Psoas muscle (tissue), 8 donors: ENCODE measurements around the gene LAMC1. TPM values are rescaled to one million over a fixed set of nuclear protein-coding genes. Genes with fewer than 3 reads are reported as not detected.

Source experiments
- ATAC-seq, 4 donors: fragments of 200-7000 bp; cut with Tn5 transposase; one replicate each; pipeline ENCODE4 v1.9.1; 2020; ENCODE audit warnings: moderate library complexity in 3 of 4, mild to moderate bottlenecking in 2 of 4
- DNase-seq, 2 donors: peaks; one replicate each; pipeline ENCODE4 v3.0.0-alpha.2; 2020
- H3K27ac ChIP-seq: fragments of 200-600 bp; one replicate; pipeline ENCODE4 v1.8.0; 2022
- H3K27me3 ChIP-seq, 3 donors: fragments of 200-600 bp in 1 of 3; one replicate each; pipeline versions ENCODE4 v1.6.1 to v1.8.0; 2013 to 2022; ENCODE audit warnings: low read length in 2 of 3, mild to moderate bottlenecking in 2 of 3, moderate library complexity in 1 of 3; ENCODE audit not compliant: insufficient read depth in 3 of 3
- H3K36me3 ChIP-seq, 2 donors: fragments of 200-600 bp in 1 of 2; one replicate each; pipeline versions ENCODE4 v1.6.1 to v1.8.0; 2013 to 2022; ENCODE audit warnings: low read depth in 1 of 2, mild to moderate bottlenecking in 1 of 2, moderate library complexity in 1 of 2; ENCODE audit not compliant: insufficient read depth in 1 of 2
- H3K4me1 ChIP-seq: fragments of 200-600 bp; one replicate; pipeline ENCODE4 v1.8.0; 2022
- H3K4me3 ChIP-seq: fragments of 200-600 bp; one replicate; pipeline ENCODE4 v1.8.0; 2022; ENCODE audit warnings: mild to moderate bottlenecking
- H3K9me3 ChIP-seq: fragments of 200-600 bp; one replicate; pipeline ENCODE4 v1.8.0; 2022
- WGBS, 3 donors: extraction: QIAGEN DNeasy Blood & Tissue Kit; methylation state at CpG; one replicate each; pipeline versions ENCODE4 v1.1.6 to v1.1.7; 2013; 5-methylcytosine and 5-hydroxymethylcytosine counted together
- intact Hi-C, 2 donors: fragments of 100-400 bp; cut with DNase I; formaldehyde crosslinking; loops; one replicate each; pipeline versions ENCODE4 v1.11.0 to v1.14.2; 2022
- polyA plus RNA-seq, 3 donors: library from polyadenylated mRNA; stranded (reverse); fragments of 200-250 nt; gene quantifications; one replicate each; pipeline ENCODE4 v1.2.3, GENCODE V29; 2013
- total RNA-seq, 4 donors: library from RNA; stranded (reverse); fragmentation: NEBNext Ultra II Directional in 2 of 4; extraction: Animal tissue kit (Norgen Biotek cat#: 25700) in 2 of 4; gene quantifications; one replicate each; pipeline versions ENCODE4 v1.2.1 to v1.2.4, GENCODE V29; 2021 to 2023
- TF ChIP-seq, protein P1 (sequence below): fragments of 200-600 bp; IDR thresholded peaks from one replicate; pipeline ENCODE4 v1.8.0; 2022; ENCODE audit warnings: antibody characterized with exemption
- donor health status: healthy with polysubstance abuse.
- donor health status: DM: no; HTN: no; CAD: no; lungs with moderate emphysema.
- donor health status: Bipolar disorder and iron deficiency.
- donor health status: healthy.
- donor health status: DM: yes; HTN: yes; CAD: no.
- donor health status: DM: no; HTN: no; CAD: no.
- donor health status: DM: no; HTN: no; CAD: no.
- donor health status: DM: yes; HTN: yes; CAD: no.

The LAMC1 gene
- total and polyA plus RNA-seq, 7 donors = 28.0 to 94.4 (median 71.4) TPM

DNA sequence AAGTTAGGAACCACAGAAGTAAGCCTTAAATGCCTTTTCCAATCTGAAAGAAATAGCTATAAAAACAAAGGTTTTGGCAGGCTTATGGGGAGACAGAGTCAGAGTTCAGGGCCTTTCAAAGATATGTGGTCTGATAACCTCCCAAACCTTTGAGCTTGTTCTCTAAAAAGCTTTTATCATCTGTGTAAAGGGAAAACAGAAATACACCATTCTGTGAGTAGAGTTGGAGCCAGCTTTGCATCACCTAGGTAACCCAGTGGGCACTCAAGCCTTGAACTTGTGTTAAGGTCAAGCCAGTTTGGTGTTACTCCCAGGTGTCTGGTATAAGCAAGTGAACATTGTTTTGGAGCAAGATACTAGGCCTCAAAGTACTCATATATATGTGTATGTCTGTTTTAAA is 50.1 kb downstream of the LAMC1 start:
- DNase-seq (no peak), ATAC-seq (peak in 2 of 4 donors; percentile 31 to 39)
- no peak overlapping the region for H3K4me3 ChIP-seq
- H3K4me1 ChIP-seq = peaks cover 76% of the 10 kb centered on the region
- TF ChIP-seq, protein P1, sequence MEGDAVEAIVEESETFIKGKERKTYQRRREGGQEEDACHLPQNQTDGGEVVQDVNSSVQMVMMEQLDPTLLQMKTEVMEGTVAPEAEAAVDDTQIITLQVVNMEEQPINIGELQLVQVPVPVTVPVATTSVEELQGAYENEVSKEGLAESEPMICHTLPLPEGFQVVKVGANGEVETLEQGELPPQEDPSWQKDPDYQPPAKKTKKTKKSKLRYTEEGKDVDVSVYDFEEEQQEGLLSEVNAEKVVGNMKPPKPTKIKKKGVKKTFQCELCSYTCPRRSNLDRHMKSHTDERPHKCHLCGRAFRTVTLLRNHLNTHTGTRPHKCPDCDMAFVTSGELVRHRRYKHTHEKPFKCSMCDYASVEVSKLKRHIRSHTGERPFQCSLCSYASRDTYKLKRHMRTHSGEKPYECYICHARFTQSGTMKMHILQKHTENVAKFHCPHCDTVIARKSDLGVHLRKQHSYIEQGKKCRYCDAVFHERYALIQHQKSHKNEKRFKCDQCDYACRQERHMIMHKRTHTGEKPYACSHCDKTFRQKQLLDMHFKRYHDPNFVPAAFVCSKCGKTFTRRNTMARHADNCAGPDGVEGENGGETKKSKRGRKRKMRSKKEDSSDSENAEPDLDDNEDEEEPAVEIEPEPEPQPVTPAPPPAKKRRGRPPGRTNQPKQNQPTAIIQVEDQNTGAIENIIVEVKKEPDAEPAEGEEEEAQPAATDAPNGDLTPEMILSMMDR = no peak
- H3K27me3 ChIP-seq = no peaks in the 10 kb centered on the region
- intact Hi-C loops = no loop called here
- H3K36me3 ChIP-seq = no peaks in the 10 kb centered on the region
- no peaks in the 10 kb centered on the region for H3K9me3 ChIP-seq
- no peak overlapping the region for H3K27ac ChIP-seq

DNA sequence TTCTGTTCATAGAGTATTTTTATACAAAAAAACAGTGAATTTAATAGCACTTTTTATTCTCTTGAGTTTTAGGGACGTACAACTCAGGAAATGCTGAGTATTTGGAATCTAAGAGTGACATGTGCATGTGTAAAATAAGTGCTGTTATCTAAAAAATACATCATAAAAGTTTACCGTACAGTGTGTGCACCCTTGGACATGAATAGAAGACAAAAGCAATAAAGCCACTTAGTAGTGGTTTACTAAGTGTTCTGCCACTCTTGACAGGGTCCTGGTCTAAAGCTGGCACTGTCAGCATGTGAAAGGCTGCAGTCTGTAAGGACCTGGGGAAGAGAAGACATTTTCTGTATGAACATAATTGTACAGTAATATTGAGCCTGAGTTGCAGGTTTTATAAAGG is 51.0 kb downstream of the LAMC1 start:
- ATAC-seq = no peak
- H3K4me1 ChIP-seq = peaks cover 83% of the 10 kb centered on the region
- H3K9me3 ChIP-seq = no peaks in the 10 kb centered on the region
- no peak overlapping the region for H3K27ac ChIP-seq
- no peak overlapping the region for H3K4me3 ChIP-seq
- 24 to 50% (median 37%) methylated on average over 2 of the region's 2 CpGs for WGBS, 3 donors
- TF ChIP-seq, protein P1 = no peak
- H3K36me3 ChIP-seq = no peaks in the 10 kb centered on the region
- no peaks in the 10 kb centered on the region for H3K27me3 ChIP-seq
- intact Hi-C loops = no loop called here
- no peak for DNase-seq

- no peak for ATAC-seq
- Histone ChIP-seq H3K27ac (no peak overlapping the region), H3K4me1 (peaks cover 91% of the 10 kb centered on the region), H3K4me3 (no peak overlapping the region), H3K36me3 (no peaks in the 10 kb centered on the region), H3K27me3 (no peaks in the 10 kb centered on the region), H3K9me3 (no peaks in the 10 kb centered on the region)
- TF ChIP-seq, protein P1 = no peak
- intact Hi-C loops = no loop called here
- WGBS, 3 donors = 67 to 74% (median 74%) methylated on average over 1 of the region's 1 CpG
- DNase-seq = no peak
Observed at GRCh38 chr1:183075861-183076260, 52.6 kb downstream of the LAMC1 start.

GRCh38 chr1:183077097-183077496 is 53.9 kb downstream of the LAMC1 start:
- H3K27me3 ChIP-seq = no peaks in the 10 kb centered on the region
- DNase-seq (no peak), ATAC-seq (no peak)
- no peaks in the 10 kb centered on the region for H3K9me3 ChIP-seq
- TF ChIP-seq, protein P1 = no peak
- H3K36me3 ChIP-seq = no peaks in the 10 kb centered on the region
- H3K27ac ChIP-seq = no peak overlapping the region
- 13 to 17% (median 15%) methylated on average over 1 of the region's 1 CpG for WGBS, 3 donors
- H3K4me3 ChIP-seq = no peak overlapping the region
- peaks cover 78% of the 10 kb centered on the region for H3K4me1 ChIP-seq
- intact Hi-C loops = no loop called here

- 64 to 79% (median 68%) methylated on average over 8 of the region's 8 CpGs for WGBS, 3 donors
- Histone ChIP-seq H3K36me3 (no peaks in the 10 kb centered on the region), H3K27me3 (no peaks in the 10 kb centered on the region), H3K4me1 (peaks cover 52% of the 10 kb centered on the region), H3K9me3 (no peaks in the 10 kb centered on the region), H3K27ac (no peak overlapping the region), H3K4me3 (no peak overlapping the region)
- ATAC-seq (no peak), DNase-seq (no peak)
- intact Hi-C loops = no loop called here
- TF ChIP-seq, protein P1 = no peak
Observed at GRCh38 chr1:183079712-183080388, 56.6 kb downstream of the LAMC1 start.
